ENCODE data around the gene CEP131. TPM values are rescaled to one million over a fixed set of nuclear protein-coding genes. Genes with fewer than 3 reads are reported as not detected.

Gene CEP131
- polyA plus RNA-seq, 1 donor from 2014 or later: 21.3 TPM

DNA sequence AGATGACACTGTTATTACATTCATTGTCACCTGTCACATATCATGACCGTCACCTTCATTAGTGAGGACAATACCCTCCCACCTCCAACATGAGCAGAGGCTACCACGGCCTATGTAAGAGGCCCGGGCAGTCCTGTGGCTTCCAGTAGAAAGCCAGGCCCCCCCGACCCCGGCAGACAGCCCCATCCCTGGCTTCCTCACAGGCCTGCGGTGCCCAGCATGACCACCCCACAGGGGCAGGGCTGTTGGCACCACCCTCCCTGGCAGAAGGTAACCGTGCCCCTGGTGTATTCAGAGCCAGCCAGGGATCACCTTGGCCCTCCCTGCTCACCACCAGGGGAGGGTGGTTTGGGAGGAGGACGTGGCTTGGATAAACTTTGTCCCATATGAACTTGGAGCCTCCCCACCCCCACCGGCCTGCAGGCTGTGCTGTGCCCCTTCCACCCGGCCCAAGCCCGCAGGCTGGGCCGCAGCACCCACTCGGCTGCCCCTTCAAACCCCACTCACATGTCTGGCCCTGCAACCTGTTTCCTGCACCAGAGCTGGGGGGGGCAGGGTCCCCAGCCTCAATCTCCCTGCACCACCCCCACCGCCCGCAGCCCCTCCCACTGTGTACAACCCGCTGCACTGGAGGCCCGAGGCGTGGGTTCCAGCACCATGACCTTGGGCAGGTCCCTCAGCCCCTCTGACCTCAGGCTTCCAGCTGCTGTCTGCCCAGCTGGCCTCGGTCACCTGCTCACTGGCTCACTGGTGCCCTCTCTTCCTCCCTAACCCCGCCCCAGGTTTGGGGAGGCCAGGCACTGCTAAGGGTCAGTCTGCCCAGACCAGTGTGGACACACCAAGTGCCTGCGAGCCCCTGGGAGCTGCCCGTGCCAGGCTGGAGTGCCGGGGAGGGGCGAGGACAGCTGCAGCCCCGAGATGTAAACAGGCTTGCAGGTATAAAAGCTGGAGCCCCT, 44.4 kb downstream of the CEP131 start:
- Histone ChIP-seq H3F3A (ENCODE audit: insufficient read depth, low read length, poor library complexity, severe bottlenecking) (no peaks in the 10 kb centered on the region), H3K36me3 (ENCODE audit: insufficient read depth, low read length) (no peaks in the 10 kb centered on the region), H3K9me2 (ENCODE audit: insufficient read depth, low read length) (no peaks in the 10 kb centered on the region), H3K9ac (ENCODE audit: low read length) (no peak overlapping the region), H3K27me3 (ENCODE audit: insufficient read depth, low read depth, low read length) (no peaks in the 10 kb centered on the region), H3K9me3 (ENCODE audit: low read length) (peaks cover 6% of the 10 kb centered on the region), H3K79me2 (replicated peaks; ENCODE audit: insufficient read depth, low read length) (no peaks in the 10 kb centered on the region), H2AFZ (ENCODE audit: low read depth, low read length) (no peak overlapping the region), H3K4me3 (ENCODE audit: low read length) (no peak overlapping the region), H3K27ac (ENCODE audit: low read length) (no peak overlapping the region), H4K20me1 (ENCODE audit: insufficient read depth) (no peaks in the 10 kb centered on the region), H3K4me2 (ENCODE audit: low read length) (no peak overlapping the region)
- TF ChIP-seq MXI1 (conservative IDR thresholded peaks at IDR 0.05; ENCODE audit: poor library complexity, severe bottlenecking) (no peak), POLR2AphosphoS5 (IDR thresholded peaks at IDR 0.05) (no peak), RAD21 (conservative IDR thresholded peaks at IDR 0.05) (no peak), EP300 (conservative IDR thresholded peaks at IDR 0.05; ENCODE audit: poor library complexity, severe bottlenecking) (no peak), SMC3 (conservative IDR thresholded peaks at IDR 0.05; ENCODE audit: poor library complexity) (no peak), EZH2 (IDR thresholded peaks at IDR 0.05; ENCODE audit: borderline replicate concordance, insufficient read depth, low read length, poor library complexity, severe bottlenecking) (no peak), TAF1 (IDR thresholded peaks at IDR 0.05; ENCODE audit: low read depth) (no peak)
- TF ChIP-seq, protein P1, sequence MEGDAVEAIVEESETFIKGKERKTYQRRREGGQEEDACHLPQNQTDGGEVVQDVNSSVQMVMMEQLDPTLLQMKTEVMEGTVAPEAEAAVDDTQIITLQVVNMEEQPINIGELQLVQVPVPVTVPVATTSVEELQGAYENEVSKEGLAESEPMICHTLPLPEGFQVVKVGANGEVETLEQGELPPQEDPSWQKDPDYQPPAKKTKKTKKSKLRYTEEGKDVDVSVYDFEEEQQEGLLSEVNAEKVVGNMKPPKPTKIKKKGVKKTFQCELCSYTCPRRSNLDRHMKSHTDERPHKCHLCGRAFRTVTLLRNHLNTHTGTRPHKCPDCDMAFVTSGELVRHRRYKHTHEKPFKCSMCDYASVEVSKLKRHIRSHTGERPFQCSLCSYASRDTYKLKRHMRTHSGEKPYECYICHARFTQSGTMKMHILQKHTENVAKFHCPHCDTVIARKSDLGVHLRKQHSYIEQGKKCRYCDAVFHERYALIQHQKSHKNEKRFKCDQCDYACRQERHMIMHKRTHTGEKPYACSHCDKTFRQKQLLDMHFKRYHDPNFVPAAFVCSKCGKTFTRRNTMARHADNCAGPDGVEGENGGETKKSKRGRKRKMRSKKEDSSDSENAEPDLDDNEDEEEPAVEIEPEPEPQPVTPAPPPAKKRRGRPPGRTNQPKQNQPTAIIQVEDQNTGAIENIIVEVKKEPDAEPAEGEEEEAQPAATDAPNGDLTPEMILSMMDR (IDR thresholded peaks at IDR 0.05; ENCODE audit: poor library complexity, severe bottlenecking): no peak
- TF ChIP-seq, protein P2, sequence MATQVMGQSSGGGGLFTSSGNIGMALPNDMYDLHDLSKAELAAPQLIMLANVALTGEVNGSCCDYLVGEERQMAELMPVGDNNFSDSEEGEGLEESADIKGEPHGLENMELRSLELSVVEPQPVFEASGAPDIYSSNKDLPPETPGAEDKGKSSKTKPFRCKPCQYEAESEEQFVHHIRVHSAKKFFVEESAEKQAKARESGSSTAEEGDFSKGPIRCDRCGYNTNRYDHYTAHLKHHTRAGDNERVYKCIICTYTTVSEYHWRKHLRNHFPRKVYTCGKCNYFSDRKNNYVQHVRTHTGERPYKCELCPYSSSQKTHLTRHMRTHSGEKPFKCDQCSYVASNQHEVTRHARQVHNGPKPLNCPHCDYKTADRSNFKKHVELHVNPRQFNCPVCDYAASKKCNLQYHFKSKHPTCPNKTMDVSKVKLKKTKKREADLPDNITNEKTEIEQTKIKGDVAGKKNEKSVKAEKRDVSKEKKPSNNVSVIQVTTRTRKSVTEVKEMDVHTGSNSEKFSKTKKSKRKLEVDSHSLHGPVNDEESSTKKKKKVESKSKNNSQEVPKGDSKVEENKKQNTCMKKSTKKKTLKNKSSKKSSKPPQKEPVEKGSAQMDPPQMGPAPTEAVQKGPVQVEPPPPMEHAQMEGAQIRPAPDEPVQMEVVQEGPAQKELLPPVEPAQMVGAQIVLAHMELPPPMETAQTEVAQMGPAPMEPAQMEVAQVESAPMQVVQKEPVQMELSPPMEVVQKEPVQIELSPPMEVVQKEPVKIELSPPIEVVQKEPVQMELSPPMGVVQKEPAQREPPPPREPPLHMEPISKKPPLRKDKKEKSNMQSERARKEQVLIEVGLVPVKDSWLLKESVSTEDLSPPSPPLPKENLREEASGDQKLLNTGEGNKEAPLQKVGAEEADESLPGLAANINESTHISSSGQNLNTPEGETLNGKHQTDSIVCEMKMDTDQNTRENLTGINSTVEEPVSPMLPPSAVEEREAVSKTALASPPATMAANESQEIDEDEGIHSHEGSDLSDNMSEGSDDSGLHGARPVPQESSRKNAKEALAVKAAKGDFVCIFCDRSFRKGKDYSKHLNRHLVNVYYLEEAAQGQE (IDR thresholded peaks at IDR 0.05; ENCODE audit: borderline replicate concordance): no peak

DNA sequence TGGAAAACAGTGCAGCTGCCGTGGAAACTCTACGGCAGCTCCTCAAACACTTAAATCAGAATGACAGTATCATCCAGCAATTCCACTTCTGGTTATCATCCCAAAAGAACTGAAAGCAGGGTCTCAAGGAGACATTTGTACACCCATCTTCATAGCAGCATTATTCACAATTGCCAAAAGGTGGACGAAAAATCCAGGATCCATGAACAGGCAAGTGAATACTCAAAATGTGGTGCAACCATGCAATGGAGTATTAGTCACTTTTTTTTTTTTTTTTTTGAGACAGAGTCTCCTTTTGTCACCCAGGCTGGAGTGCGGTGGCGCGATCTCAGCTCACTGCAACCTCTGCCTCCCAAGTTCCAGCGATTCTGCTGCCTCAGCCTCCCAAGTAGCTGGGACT, 46.1 kb downstream of the CEP131 start:
- Histone ChIP-seq H3K36me3 (ENCODE audit: insufficient read depth, low read length) (no peaks in the 10 kb centered on the region), H4K20me1 (ENCODE audit: insufficient read depth) (no peaks in the 10 kb centered on the region), H2AFZ (ENCODE audit: low read depth, low read length) (no peak overlapping the region), H3K27me3 (ENCODE audit: insufficient read depth, low read depth, low read length) (no peaks in the 10 kb centered on the region), H3K4me3 (ENCODE audit: low read length) (no peak overlapping the region), H3K9ac (ENCODE audit: low read length) (no peak overlapping the region), H3K9me3 (ENCODE audit: low read length) (peaks cover 6% of the 10 kb centered on the region), H3K27ac (ENCODE audit: low read length) (no peak overlapping the region), H3K79me2 (replicated peaks; ENCODE audit: insufficient read depth, low read length) (no peaks in the 10 kb centered on the region), H3K4me2 (ENCODE audit: low read length) (no peak overlapping the region), H3K9me2 (ENCODE audit: insufficient read depth, low read length) (no peaks in the 10 kb centered on the region), H3F3A (ENCODE audit: insufficient read depth, low read length, poor library complexity, severe bottlenecking) (no peaks in the 10 kb centered on the region)
- TF ChIP-seq, protein P1 (IDR thresholded peaks at IDR 0.05; ENCODE audit: poor library complexity, severe bottlenecking): no peak
- no peak for TF ChIP-seq EP300 (conservative IDR thresholded peaks at IDR 0.05; ENCODE audit: poor library complexity, severe bottlenecking)
- TF ChIP-seq, protein P2 (IDR thresholded peaks at IDR 0.05; ENCODE audit: borderline replicate concordance): no peak
- TF ChIP-seq EZH2 (IDR thresholded peaks at IDR 0.05; ENCODE audit: borderline replicate concordance, insufficient read depth, low read length, poor library complexity, severe bottlenecking): no peak
- no peak for TF ChIP-seq TAF1 (IDR thresholded peaks at IDR 0.05; ENCODE audit: low read depth)
- no peak for TF ChIP-seq SMC3 (conservative IDR thresholded peaks at IDR 0.05; ENCODE audit: poor library complexity)
- TF ChIP-seq MXI1 (conservative IDR thresholded peaks at IDR 0.05; ENCODE audit: poor library complexity, severe bottlenecking): no peak
- TF ChIP-seq RAD21 (conservative IDR thresholded peaks at IDR 0.05): no peak
- TF ChIP-seq POLR2AphosphoS5 (IDR thresholded peaks at IDR 0.05): no peak
